Epithelial cell of esophagus (primary cell): ENCODE results near the gene KCNMA1.

Experiments used
- DNase-seq: peaks from one replicate; pipeline ENCODE4 v3.0.0; 2010; ENCODE audit warnings: low read depth
- H3K4me3 ChIP-seq: 2 replicates; pipeline ENCODE4 v1.5.1; 2011; ENCODE audit warnings: mild to moderate bottlenecking, low read length, control low read depth
- TF ChIP-seq, protein P1 (sequence below): IDR thresholded peaks from 2 replicates; pipeline ENCODE4 v1.5.1; 2011; ENCODE audit warnings: low read depth, mild to moderate bottlenecking, low read length, control low read depth, inconsistent platforms; ENCODE audit not compliant: insufficient read depth; ENCODE audit errors: missing control alignments

Gene KCNMA1

DNA sequence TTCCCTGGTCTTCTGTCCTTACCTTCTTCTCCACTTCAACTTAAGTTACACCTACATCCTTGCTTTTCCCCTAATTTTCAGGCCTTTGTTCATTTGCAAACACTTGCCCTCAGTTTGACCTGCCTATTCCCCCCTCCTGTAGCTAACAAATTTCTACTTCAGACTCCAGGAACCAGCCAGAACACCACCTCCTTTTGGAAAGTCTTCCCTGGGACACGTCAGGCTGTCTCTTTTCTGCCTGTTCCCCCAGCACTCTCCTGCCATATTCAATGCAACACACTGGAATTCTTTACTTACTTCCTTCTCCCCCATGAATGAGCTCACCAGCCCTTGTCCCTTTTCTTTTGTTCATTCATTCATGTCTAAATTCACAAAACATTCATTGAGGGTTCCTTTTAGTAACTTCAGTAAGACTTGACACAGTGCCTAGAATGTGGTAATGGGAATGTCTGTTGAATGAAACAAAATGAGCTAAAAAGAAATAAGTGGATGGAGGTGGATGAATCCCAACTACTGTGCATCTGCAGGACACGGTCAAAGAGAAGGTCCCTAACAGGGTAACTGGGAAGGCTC, 478.0 kb downstream of the KCNMA1 start:
- TF ChIP-seq, protein P1, sequence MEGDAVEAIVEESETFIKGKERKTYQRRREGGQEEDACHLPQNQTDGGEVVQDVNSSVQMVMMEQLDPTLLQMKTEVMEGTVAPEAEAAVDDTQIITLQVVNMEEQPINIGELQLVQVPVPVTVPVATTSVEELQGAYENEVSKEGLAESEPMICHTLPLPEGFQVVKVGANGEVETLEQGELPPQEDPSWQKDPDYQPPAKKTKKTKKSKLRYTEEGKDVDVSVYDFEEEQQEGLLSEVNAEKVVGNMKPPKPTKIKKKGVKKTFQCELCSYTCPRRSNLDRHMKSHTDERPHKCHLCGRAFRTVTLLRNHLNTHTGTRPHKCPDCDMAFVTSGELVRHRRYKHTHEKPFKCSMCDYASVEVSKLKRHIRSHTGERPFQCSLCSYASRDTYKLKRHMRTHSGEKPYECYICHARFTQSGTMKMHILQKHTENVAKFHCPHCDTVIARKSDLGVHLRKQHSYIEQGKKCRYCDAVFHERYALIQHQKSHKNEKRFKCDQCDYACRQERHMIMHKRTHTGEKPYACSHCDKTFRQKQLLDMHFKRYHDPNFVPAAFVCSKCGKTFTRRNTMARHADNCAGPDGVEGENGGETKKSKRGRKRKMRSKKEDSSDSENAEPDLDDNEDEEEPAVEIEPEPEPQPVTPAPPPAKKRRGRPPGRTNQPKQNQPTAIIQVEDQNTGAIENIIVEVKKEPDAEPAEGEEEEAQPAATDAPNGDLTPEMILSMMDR: no peak
- H3K4me3 ChIP-seq: no peak overlapping the region
- DNase-seq: no peak

DNA sequence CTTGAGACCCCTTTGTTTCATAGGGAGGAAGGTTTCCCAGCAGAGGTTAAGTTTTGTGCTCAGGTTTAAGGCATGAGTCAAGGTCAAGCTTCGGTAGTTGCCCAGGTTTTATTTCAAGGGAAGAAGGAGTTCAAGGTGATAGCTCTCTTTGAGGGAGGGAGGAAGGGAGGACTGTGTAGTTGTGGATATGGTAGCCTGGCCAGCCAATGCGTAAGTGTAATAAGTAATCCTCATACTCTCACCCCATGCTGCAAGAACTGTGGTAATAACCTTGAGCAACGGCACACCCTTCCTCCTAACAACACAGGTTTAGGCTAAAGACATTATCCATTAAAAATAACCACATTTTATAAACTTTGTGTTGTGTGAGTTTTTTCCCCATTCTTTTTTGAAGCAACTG, 478.9 kb downstream of the KCNMA1 start:
- DNase-seq: no peak
- H3K4me3 ChIP-seq: no peak overlapping the region
- TF ChIP-seq, protein P1: no peak

DNA sequence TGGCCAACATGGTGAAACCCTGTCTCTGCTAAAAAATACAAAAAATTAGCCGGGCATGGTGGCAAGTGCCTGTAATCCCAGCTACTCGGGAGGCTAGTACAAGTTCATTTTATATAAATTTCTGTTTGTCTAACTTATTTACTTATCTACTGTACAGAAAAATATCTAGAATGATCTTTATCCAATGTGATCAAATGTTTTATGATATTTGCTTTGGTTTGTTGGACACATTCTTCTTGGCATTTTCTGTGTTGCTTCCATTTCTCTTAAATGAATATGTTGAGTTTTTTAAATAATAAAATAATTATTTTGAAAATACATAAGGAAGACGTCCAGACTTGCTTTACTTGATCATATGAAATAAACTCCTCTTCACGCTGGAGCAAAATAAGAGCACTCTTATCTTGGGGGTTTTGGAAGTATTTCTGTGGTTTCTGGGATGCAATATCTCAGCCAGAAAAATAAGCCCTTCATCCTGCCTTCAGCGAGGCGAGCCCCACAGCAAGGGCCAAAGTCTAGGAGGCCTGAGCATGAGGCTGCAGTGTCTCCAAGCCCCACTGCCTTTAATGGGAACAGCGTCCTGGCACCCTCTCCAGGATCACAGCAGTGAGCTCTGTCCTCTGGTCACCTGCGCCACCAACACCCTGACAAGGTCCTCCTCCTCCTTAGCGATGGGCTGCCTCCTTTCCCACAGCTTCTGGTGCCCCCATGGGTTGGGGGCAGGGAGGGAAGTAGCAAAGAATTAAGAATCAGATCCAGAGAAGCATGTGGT, 480.2 kb downstream of the KCNMA1 start:
- TF ChIP-seq, protein P1: no peak
- no peak overlapping the region for H3K4me3 ChIP-seq
- no peak for DNase-seq

DNA sequence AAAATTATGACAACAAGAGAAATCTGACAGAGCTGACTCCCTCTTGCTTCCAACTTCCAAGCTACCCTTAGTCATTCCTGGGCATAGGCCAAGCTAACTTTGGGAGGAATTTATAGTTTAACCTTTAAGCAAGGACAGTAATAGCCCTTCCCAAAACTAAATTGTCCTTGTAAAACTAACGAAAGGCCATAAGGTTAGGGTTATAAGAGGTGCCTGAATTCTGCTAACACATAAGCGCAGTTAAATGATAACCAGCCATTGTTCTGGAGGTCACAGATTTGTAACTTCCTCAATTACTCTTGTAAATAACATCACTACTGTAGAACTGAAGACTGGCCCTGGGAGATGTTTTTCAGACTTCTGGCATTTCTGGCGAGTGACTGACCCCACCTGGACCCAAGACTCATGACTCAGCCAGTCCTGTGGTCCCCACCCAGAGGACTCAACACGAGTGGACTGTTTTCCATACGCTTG, 481.2 kb downstream of the KCNMA1 start:
- H3K4me3 ChIP-seq: no peak overlapping the region
- DNase-seq: no peak
- TF ChIP-seq, protein P1: no peak

DNA sequence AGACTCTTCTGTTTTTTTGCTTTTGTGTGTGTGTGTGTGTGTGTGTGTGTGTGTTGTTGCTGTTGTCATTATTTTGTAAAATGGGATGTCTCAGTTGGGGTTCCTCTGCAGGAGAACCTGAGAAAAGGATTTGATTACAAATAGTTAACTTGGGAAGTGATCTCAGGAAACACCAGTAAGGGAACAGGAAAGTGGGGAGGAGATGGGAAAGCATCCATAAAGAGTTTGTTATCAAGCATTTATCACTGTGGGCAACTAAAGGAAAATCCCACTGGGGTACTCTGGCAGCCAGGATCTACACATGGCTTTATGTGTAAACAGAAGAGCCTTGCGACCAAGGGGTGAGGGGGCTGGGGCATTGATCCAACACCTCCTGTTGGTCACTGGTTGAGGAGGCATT, 485.4 kb downstream of the KCNMA1 start:
- no peak for DNase-seq
- TF ChIP-seq, protein P1: no peak
- no peak overlapping the region for H3K4me3 ChIP-seq

DNA sequence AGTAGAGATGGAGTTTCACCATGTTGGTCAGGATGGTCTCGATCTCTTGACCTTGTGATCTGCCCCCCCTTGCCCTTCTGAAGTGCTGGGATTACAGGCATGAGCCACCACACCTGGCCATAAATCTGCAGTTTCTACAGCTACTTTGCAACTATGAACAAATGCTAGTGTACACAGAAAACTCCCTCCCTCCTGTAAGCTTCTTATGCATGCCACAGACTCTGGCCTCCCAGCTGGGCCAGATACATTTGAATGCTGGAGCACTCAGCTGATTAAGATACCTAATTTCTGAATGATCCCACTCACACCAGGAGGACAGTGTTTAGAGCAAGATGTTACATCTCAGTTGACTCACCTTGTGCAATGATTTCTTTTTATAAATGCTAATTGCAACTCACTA, 486.2 kb downstream of the KCNMA1 start:
- H3K4me3 ChIP-seq: no peak overlapping the region
- no peak for DNase-seq
- TF ChIP-seq, protein P1: no peak
